ENCODE results near the gene MRPL43.

The MRPL43 gene

GRCh38 chr10:100966887-100967286 lies 20.4 kb downstream of the MRPL43 start:
- Histone ChIP-seq H3K4me1 (ENCODE audit: control insufficient read depth, low read depth, low read length) (no peaks in the 10 kb centered on the region), H3K27ac (ENCODE audit: low read length) (no peak overlapping the region), H3K4me3 (ENCODE audit: low read length) (no peak overlapping the region), H3K27me3 (ENCODE audit: control insufficient read depth, insufficient read depth, low read length) (peaks cover 5% of the 10 kb centered on the region), H3K9ac (ENCODE audit: low read length) (no peak overlapping the region), H3K36me3 (ENCODE audit: control insufficient read depth, low read depth, low read length) (peaks cover 10% of the 10 kb centered on the region), H3K9me3 (ENCODE audit: control insufficient read depth, low read depth, low read length) (no peaks in the 10 kb centered on the region)

GRCh38 chr10:100965820-100966219 lies 21.5 kb downstream of the MRPL43 start:
- Histone ChIP-seq H3K4me1 (ENCODE audit: control insufficient read depth, low read depth, low read length) (no peaks in the 10 kb centered on the region), H3K36me3 (ENCODE audit: control insufficient read depth, low read depth, low read length) (peaks cover 17% of the 10 kb centered on the region), H3K9me3 (ENCODE audit: control insufficient read depth, low read depth, low read length) (no peaks in the 10 kb centered on the region), H3K27me3 (ENCODE audit: control insufficient read depth, insufficient read depth, low read length) (peaks cover 5% of the 10 kb centered on the region), H3K27ac (ENCODE audit: low read length) (no peak overlapping the region), H3K4me3 (ENCODE audit: low read length) (no peak overlapping the region), H3K9ac (ENCODE audit: low read length) (no peak overlapping the region)

- Histone ChIP-seq H3K9me3 (ENCODE audit: control insufficient read depth, low read depth, low read length) (no peaks in the 10 kb centered on the region), H3K4me3 (ENCODE audit: low read length) (no peak overlapping the region), H3K4me1 (ENCODE audit: control insufficient read depth, low read depth, low read length) (no peaks in the 10 kb centered on the region), H3K36me3 (ENCODE audit: control insufficient read depth, low read depth, low read length) (peaks cover 32% of the 10 kb centered on the region), H3K27me3 (ENCODE audit: control insufficient read depth, insufficient read depth, low read length) (no peaks in the 10 kb centered on the region), H3K9ac (ENCODE audit: low read length) (no peak overlapping the region), H3K27ac (ENCODE audit: low read length) (no peak overlapping the region)
Observed at GRCh38 chr10:100963826-100964225, 23.5 kb downstream of the MRPL43 start.

- Histone ChIP-seq H3K27me3 (ENCODE audit: control insufficient read depth, insufficient read depth, low read length) (no peaks in the 10 kb centered on the region), H3K9ac (ENCODE audit: low read length) (no peak overlapping the region), H3K4me1 (ENCODE audit: control insufficient read depth, low read depth, low read length) (no peaks in the 10 kb centered on the region), H3K9me3 (ENCODE audit: control insufficient read depth, low read depth, low read length) (no peaks in the 10 kb centered on the region), H3K27ac (ENCODE audit: low read length) (no peak overlapping the region), H3K36me3 (ENCODE audit: control insufficient read depth, low read depth, low read length) (peaks cover 32% of the 10 kb centered on the region), H3K4me3 (ENCODE audit: low read length) (no peak overlapping the region)
Observed at GRCh38 chr10:100962351-100963080, 24.8 kb downstream of the MRPL43 start.

GRCh38 chr10:100960251-100960650 lies 27.0 kb downstream of the MRPL43 start:
- peaks cover 44% of the 10 kb centered on the region for H3K36me3 ChIP-seq (ENCODE audit: control insufficient read depth, low read depth, low read length)
- no peaks in the 10 kb centered on the region for H3K4me1 ChIP-seq (ENCODE audit: control insufficient read depth, low read depth, low read length)
- H3K9me3 ChIP-seq (ENCODE audit: control insufficient read depth, low read depth, low read length), result no peaks in the 10 kb centered on the region
- H3K4me3 ChIP-seq (ENCODE audit: low read length), result no peak overlapping the region
- no peak overlapping the region for H3K27ac ChIP-seq (ENCODE audit: low read length)
- no peaks in the 10 kb centered on the region for H3K27me3 ChIP-seq (ENCODE audit: control insufficient read depth, insufficient read depth, low read length)
- H3K9ac ChIP-seq (ENCODE audit: low read length), result no peak overlapping the region

GRCh38 chr10:100948916-100949315 lies 38.4 kb downstream of the MRPL43 start:
- peaks cover 52% of the 10 kb centered on the region for H3K36me3 ChIP-seq (ENCODE audit: control insufficient read depth, low read depth, low read length)
- no peaks in the 10 kb centered on the region for H3K4me1 ChIP-seq (ENCODE audit: control insufficient read depth, low read depth, low read length)
- no peak overlapping the region for H3K27ac ChIP-seq (ENCODE audit: low read length)
- no peak overlapping the region for H3K9ac ChIP-seq (ENCODE audit: low read length)
- no peak overlapping the region for H3K4me3 ChIP-seq (ENCODE audit: low read length)
- no peaks in the 10 kb centered on the region for H3K9me3 ChIP-seq (ENCODE audit: control insufficient read depth, low read depth, low read length)
- H3K27me3 ChIP-seq (ENCODE audit: control insufficient read depth, insufficient read depth, low read length), result no peaks in the 10 kb centered on the region

GRCh38 chr10:100945754-100946153 lies 41.5 kb downstream of the MRPL43 start:
- Histone ChIP-seq H3K27me3 (ENCODE audit: control insufficient read depth, insufficient read depth, low read length) (no peaks in the 10 kb centered on the region), H3K36me3 (ENCODE audit: control insufficient read depth, low read depth, low read length) (peaks cover 62% of the 10 kb centered on the region), H3K9ac (ENCODE audit: low read length) (no peak overlapping the region), H3K4me3 (ENCODE audit: low read length) (no peak overlapping the region), H3K4me1 (ENCODE audit: control insufficient read depth, low read depth, low read length) (no peaks in the 10 kb centered on the region), H3K27ac (ENCODE audit: low read length) (no peak overlapping the region), H3K9me3 (ENCODE audit: control insufficient read depth, low read depth, low read length) (no peaks in the 10 kb centered on the region)

GRCh38 chr10:100943508-100943907 lies 43.8 kb downstream of the MRPL43 start:
- Histone ChIP-seq H3K4me1 (ENCODE audit: control insufficient read depth, low read depth, low read length) (no peaks in the 10 kb centered on the region), H3K27me3 (ENCODE audit: control insufficient read depth, insufficient read depth, low read length) (no peaks in the 10 kb centered on the region), H3K27ac (ENCODE audit: low read length) (no peak overlapping the region), H3K4me3 (ENCODE audit: low read length) (no peak overlapping the region), H3K36me3 (ENCODE audit: control insufficient read depth, low read depth, low read length) (peaks cover 54% of the 10 kb centered on the region), H3K9me3 (ENCODE audit: control insufficient read depth, low read depth, low read length) (no peaks in the 10 kb centered on the region), H3K9ac (ENCODE audit: low read length) (no peak overlapping the region)

GRCh38 chr10:100942229-100942628 lies 45.1 kb downstream of the MRPL43 start:
- H3K4me3 ChIP-seq (ENCODE audit: low read length), result no peak overlapping the region
- H3K4me1 ChIP-seq (ENCODE audit: control insufficient read depth, low read depth, low read length), result no peaks in the 10 kb centered on the region
- H3K9ac ChIP-seq (ENCODE audit: low read length), result no peak overlapping the region
- peaks cover 55% of the 10 kb centered on the region for H3K36me3 ChIP-seq (ENCODE audit: control insufficient read depth, low read depth, low read length)
- H3K27me3 ChIP-seq (ENCODE audit: control insufficient read depth, insufficient read depth, low read length), result no peaks in the 10 kb centered on the region
- H3K27ac ChIP-seq (ENCODE audit: low read length), result no peak overlapping the region
- no peaks in the 10 kb centered on the region for H3K9me3 ChIP-seq (ENCODE audit: control insufficient read depth, low read depth, low read length)

GRCh38 chr10:100939763-100940344 lies 47.4 kb downstream of the MRPL43 start:
- H3K36me3 ChIP-seq (ENCODE audit: control insufficient read depth, low read depth, low read length), result peaks cover 41% of the 10 kb centered on the region
- no peaks in the 10 kb centered on the region for H3K9me3 ChIP-seq (ENCODE audit: control insufficient read depth, low read depth, low read length)
- no peaks in the 10 kb centered on the region for H3K4me1 ChIP-seq (ENCODE audit: control insufficient read depth, low read depth, low read length)
- H3K27me3 ChIP-seq (ENCODE audit: control insufficient read depth, insufficient read depth, low read length), result no peaks in the 10 kb centered on the region
- H3K27ac ChIP-seq (ENCODE audit: low read length), result no peak overlapping the region
- H3K9ac ChIP-seq (ENCODE audit: low read length), result no peak overlapping the region
- no peak overlapping the region for H3K4me3 ChIP-seq (ENCODE audit: low read length)

All from iPS-18a (cell line).